Activated CD4-positive, alpha-beta memory T cell treated with anti-CD3 and anti-CD28 coated beads for 36 hours (primary cell): ENCODE data around the gene SLC66A3. TPM values are rescaled to one million over a fixed set of nuclear protein-coding genes. Genes with fewer than 3 reads are reported as not detected.

ENCODE experiments used
- CTCF ChIA-PET: fragments of 350-600 bp; sonication (Branson Sonifier 250); formaldehyde crosslinking; loops from one replicate; lab custom pipeline; 2021; ENCODE audit warnings: antibody characterized with exemption, inconsistent platforms; lab: Charles Lee
- POLR2A ChIA-PET: fragments of 350-600 bp; sonication (Branson Sonifier 250); formaldehyde crosslinking; loops from one replicate; lab custom pipeline; 2021; ENCODE audit warnings: antibody characterized with exemption; lab: Charles Lee
- DNase-seq: peaks from one replicate; pipeline ENCODE4 v3.0.0-alpha.2; 2020
- H3K27ac Mint-ChIP-seq: one replicate; pipeline ENCODE4 v1.8.0; 2021; ENCODE audit warnings: mixed read lengths
- H3K27me3 Mint-ChIP-seq: one replicate; pipeline ENCODE4 v1.8.0; 2021; ENCODE audit warnings: mixed read lengths
- H3K36me3 Mint-ChIP-seq: one replicate; pipeline ENCODE4 v1.8.0; 2021; ENCODE audit warnings: mixed read lengths
- H3K4me1 Mint-ChIP-seq: one replicate; pipeline ENCODE4 v1.8.0; 2021; ENCODE audit warnings: low read depth, mixed read lengths
- H3K4me3 Mint-ChIP-seq: one replicate; pipeline ENCODE4 v1.8.0; 2021; ENCODE audit warnings: mild to moderate bottlenecking, mixed read lengths
- H3K9me3 Mint-ChIP-seq: one replicate; pipeline ENCODE4 v1.8.0; 2021; ENCODE audit warnings: mixed read lengths
- intact Hi-C: fragments of 100-400 bp; cut with micrococcal nuclease; formaldehyde crosslinking; loops from one replicate; pipeline ENCODE4 v1.15.1; 2023
- total RNA-seq, 2 experiments: library from RNA; stranded (reverse); gene quantifications; one replicate each; pipeline ENCODE4 v1.2.3, GENCODE V29; 2021

The SLC66A3 gene
- total RNA-seq, 2 experiments from 2014 or later: 14.4 to 15.9 TPM

- ChIA-PET CTCF (interaction anchor here (1.0 to 1.2 kb wide), 2 partner anchors 358 to 359 kb away, joined by 3 read pairs; no protein-coding TSS in a partner anchor), POLR2A (no interaction called here)
- no peaks in the 10 kb centered on the region for H3K27me3 Mint-ChIP-seq
- no peak for DNase-seq
- intact Hi-C loops: no loop called here
- no peaks in the 10 kb centered on the region for H3K4me1 Mint-ChIP-seq
- H3K36me3 Mint-ChIP-seq: peaks cover 11% of the 10 kb centered on the region
- no peak overlapping the region for H3K27ac Mint-ChIP-seq
- H3K9me3 Mint-ChIP-seq: no peaks in the 10 kb centered on the region
- no peak overlapping the region for H3K4me3 Mint-ChIP-seq
Observed at GRCh38 chr2:11224887-11225286, 69.6 kb downstream of the SLC66A3 start.

- Mint-ChIP-seq H3K27me3 (no peaks in the 10 kb centered on the region), H3K27ac (no peak overlapping the region), H3K4me3 (no peak overlapping the region), H3K4me1 (no peaks in the 10 kb centered on the region), H3K36me3 (peaks cover 5% of the 10 kb centered on the region), H3K9me3 (no peaks in the 10 kb centered on the region)
- POLR2A ChIA-PET: no interaction called here
- CTCF ChIA-PET: no interaction called here
- no peak for DNase-seq
- intact Hi-C loops: no loop called here
Observed at GRCh38 chr2:11227595-11227994, 72.3 kb downstream of the SLC66A3 start.

Other genes with a start within 250 kb of the SLC66A3 start
- gene KCNF1, start 243.5 kb upstream of the SLC66A3 start, total RNA-seq: not detected
- 10 to 100 TPM; 16.6 to 19.2 TPM for gene ROCK2, start 189.2 kb downstream of the SLC66A3 start, total RNA-seq